Aorta (tissue), 5 donors: ENCODE data around the gene MREG. TPM values are rescaled to one million over a fixed set of nuclear protein-coding genes. Genes with fewer than 3 reads are reported as not detected.
A peak's percentile ranks its signal among the peaks of the same experiment; 100 is the strongest.
"Not testable (repeated sequence)": the region's sequence is repeated elsewhere in the genome, so short reads cannot be mapped to it uniquely, and the experiment has no call there.

Experiments
- ATAC-seq: fragments of 200-7000 bp; cut with Tn5 transposase; one replicate; pipeline ENCODE4 v1.9.1; 2022; ENCODE audit warnings: moderate library complexity; ENCODE audit not compliant: low FRiP score
- DNase-seq, 2 donors: peaks; one replicate each; pipeline ENCODE4 v3.0.0-alpha.2; 2020
- H3K27ac ChIP-seq, 2 donors: one replicate each; pipeline ENCODE4 v1.5.1; 2013; ENCODE audit warnings: low read length in 2 of 2, mild to moderate bottlenecking in 2 of 2, moderate library complexity in 2 of 2, control low read depth in 1 of 2, inconsistent platforms in 1 of 2, low read depth in 1 of 2
- H3K27me3 ChIP-seq, 2 donors: one replicate each; pipeline ENCODE4 v1.6.1; 2013; ENCODE audit warnings: control low read depth in 1 of 2, low read length in 1 of 2, mild to moderate bottlenecking in 1 of 2, moderate library complexity in 1 of 2; ENCODE audit not compliant: insufficient read depth in 2 of 2, control insufficient read depth in 1 of 2
- H3K36me3 ChIP-seq, 2 donors: one replicate each; pipeline ENCODE4 v1.6.1; 2013; ENCODE audit warnings: control low read depth in 1 of 2, low read length in 1 of 2, mild to moderate bottlenecking in 1 of 2; ENCODE audit not compliant: insufficient read depth in 2 of 2, control insufficient read depth in 1 of 2
- H3K4me1 ChIP-seq, 2 donors: one replicate each; pipeline ENCODE4 v1.6.1; 2013; ENCODE audit warnings: low read length in 2 of 2, control low read depth in 1 of 2, mild to moderate bottlenecking in 1 of 2, moderate library complexity in 1 of 2; ENCODE audit not compliant: insufficient read depth in 2 of 2, control insufficient read depth in 1 of 2
- H3K4me3 ChIP-seq, 2 donors: one replicate each; pipeline ENCODE4 v1.5.1; 2013; ENCODE audit warnings: low read length in 2 of 2, control low read depth in 1 of 2, mild to moderate bottlenecking in 1 of 2
- H3K9me3 ChIP-seq: one replicate; pipeline ENCODE4 v1.6.1; 2013; ENCODE audit warnings: mild to moderate bottlenecking, low read length; ENCODE audit not compliant: control insufficient read depth
- WGBS, 2 donors: extraction: QIAGEN DNeasy Blood & Tissue Kit; methylation state at CpG; one replicate each; pipeline ENCODE4 v1.1.7; 2013; 5-methylcytosine and 5-hydroxymethylcytosine counted together
- intact Hi-C, 2 donors: fragments of 100-400 bp; cut with DNase I; formaldehyde crosslinking; loops; one replicate each; pipeline versions ENCODE4 v1.14.2 to v1.15.0; 2022
- polyA plus RNA-seq, 2 donors: library from polyadenylated mRNA; stranded (reverse); fragments of 200-250 nt; gene quantifications; one replicate each; pipeline ENCODE4 v1.2.3, GENCODE V29; 2013
- total RNA-seq, 2 donors: library from RNA; stranded (reverse); fragmentation: NEBNext Ultra II Directional; extraction: Animal tissue kit (Norgen Biotek cat#: 25700); gene quantifications; one replicate each; pipeline ENCODE4 v1.2.1, GENCODE V29; 2021
- donor health status: healthy with polysubstance abuse.
- donor health status: Bipolar disorder and iron deficiency.
- donor health status: DM: no; HTN: no; CAD: no.
- donor health status: DM: no; HTN: no; CAD: no.
- donor health status: DM: yes; HTN: yes; CAD: no.

MREG gene
- total and polyA plus RNA-seq, 4 donors: 0.31 to 2.5 (median 1.7) TPM

DNA sequence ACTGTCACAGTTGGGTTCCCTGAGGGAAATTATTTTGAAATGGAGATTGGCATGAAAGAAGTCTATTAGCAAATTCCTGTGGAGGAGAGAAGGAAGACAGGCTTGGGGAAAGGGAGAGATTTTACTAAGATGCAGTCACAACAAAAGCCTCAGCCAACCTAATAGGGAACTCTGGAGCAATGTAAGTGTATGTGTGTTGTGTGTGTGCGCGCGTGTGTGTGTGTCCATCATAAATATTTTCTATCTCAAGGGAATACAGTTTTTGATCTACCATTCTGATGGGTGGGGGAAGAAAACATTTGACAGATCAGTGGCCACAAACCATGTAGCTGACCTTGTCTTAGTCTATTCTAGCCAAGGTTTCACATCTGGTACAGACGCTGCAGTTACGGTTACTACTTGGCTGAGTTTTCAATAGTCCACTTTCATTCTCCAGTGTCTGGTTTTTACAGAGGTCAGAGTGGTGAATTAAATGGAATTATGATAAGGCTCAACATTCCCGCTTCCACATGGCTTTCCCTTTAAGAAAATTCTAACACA lies 72.6 kb downstream of the MREG start:
- Histone ChIP-seq H3K4me1 (no peaks in the 10 kb centered on the region), H3K36me3 (no peaks in the 10 kb centered on the region), H3K27me3 (no peaks in the 10 kb centered on the region), H3K27ac (no peak overlapping the region), H3K9me3 (no peaks in the 10 kb centered on the region), H3K4me3 (no peak overlapping the region)
- WGBS, 2 donors: 83 to 88% methylated on average over 6 of the region's 6 CpGs
- no peak for ATAC-seq
- intact Hi-C loops: no loop called here
- no peak for DNase-seq

DNA sequence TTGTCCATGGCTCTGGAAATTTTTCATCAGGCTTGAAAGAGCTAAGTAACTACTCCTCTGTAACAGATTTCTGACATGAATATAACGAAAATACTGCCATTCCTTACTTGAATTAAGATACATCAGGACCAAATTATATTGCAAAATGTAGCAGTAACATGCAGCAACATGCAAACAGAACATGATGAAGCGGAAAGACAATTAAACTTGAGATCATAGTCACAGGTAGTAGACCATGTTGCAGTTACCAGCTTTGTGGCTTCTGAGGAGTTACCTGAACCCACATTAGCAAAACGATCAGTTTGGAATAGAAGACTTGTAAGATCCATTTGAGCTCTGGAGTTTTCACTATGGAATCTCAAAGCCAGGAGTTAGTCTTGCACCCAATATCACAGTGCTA lies 76.2 kb downstream of the MREG start:
- 88% methylated on average over 3 of the region's 3 CpGs for WGBS, 2 donors
- intact Hi-C loops: no loop called here
- no peak for DNase-seq

DNA sequence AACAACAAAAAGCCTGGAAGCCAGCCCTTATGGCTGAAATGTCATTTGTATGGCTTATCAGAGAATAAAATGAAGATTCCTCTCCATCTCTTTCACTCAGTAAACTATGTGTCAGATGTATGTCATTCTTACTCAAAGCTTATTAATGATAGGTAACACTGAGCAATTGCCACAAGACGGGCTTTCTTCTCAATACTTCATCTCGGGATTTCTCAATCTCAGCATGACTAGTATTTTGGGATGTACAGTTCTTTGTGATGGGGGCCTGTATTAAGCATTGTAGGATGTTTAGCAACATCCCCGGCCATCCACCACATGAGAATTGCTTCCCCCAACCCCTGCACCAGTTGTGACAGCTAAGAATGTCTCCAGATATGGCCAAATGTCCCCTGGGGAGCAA lies 80.2 kb downstream of the MREG start:
- ATAC-seq (no peak), DNase-seq (no peak)
- intact Hi-C loops: no loop called here
- Histone ChIP-seq H3K36me3 (no peaks in the 10 kb centered on the region), H3K9me3 (no peaks in the 10 kb centered on the region), H3K27ac (no peak overlapping the region), H3K27me3 (no peaks in the 10 kb centered on the region), H3K4me3 (no peak overlapping the region), H3K4me1 (no peaks in the 10 kb centered on the region)
- 86 to 87% methylated on average over 3 of the region's 3 CpGs for WGBS, 2 donors

More for the DNA sequence above, 76.2 kb downstream of the MREG start:
- no peak for ATAC-seq
- Histone ChIP-seq H3K4me3 (no peak overlapping the region), H3K27ac (no peak overlapping the region), H3K36me3 (no peaks in the 10 kb centered on the region), H3K27me3 (no peaks in the 10 kb centered on the region), H3K9me3 (no peaks in the 10 kb centered on the region), H3K4me1 (no peaks in the 10 kb centered on the region)

DNA sequence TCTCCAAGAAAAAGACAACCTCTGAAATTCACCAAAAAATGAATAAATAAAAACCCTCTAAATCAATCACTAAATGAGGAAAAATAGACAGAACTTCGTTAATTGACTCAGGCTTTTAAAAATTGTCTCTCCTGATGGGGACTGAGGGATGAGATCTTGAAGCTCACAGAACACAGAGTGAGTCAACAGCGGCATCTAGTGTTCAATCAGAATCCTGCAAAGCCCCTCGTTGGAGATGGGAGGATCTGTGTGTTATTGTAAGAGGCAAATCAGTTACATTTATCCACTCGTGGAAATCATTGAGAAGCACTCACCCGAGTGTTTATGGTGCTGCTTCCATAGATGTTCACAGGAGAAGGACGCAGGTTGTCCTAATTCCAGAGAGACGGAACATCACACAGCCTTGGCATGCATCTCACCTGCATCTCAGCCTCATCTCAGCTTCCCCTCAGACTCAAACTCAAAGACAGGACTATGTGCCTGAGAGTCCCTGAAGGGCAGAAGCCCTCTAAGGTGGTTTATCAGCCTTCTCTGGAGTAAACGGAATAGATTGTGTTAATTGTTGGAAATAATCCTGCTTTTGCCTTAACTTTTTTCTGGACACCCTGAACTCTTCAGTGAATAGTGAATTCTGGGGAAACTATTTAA lies 82.0 kb downstream of the MREG start:
- ATAC-seq (peak; percentile 90), DNase-seq (peak in 1 of 2 donors; percentile 51)
- intact Hi-C loops: no loop called here
- H3K9me3 ChIP-seq: no peaks in the 10 kb centered on the region
- H3K4me1 ChIP-seq: no peaks in the 10 kb centered on the region
- no peak overlapping the region for H3K27ac ChIP-seq
- no peaks in the 10 kb centered on the region for H3K36me3 ChIP-seq
- no peaks in the 10 kb centered on the region for H3K27me3 ChIP-seq
- WGBS, 2 donors: 4 to 6% methylated on average over 8 of the region's 8 CpGs
- peak overlapping the region; percentile 30 to 76 for H3K4me3 ChIP-seq

DNA sequence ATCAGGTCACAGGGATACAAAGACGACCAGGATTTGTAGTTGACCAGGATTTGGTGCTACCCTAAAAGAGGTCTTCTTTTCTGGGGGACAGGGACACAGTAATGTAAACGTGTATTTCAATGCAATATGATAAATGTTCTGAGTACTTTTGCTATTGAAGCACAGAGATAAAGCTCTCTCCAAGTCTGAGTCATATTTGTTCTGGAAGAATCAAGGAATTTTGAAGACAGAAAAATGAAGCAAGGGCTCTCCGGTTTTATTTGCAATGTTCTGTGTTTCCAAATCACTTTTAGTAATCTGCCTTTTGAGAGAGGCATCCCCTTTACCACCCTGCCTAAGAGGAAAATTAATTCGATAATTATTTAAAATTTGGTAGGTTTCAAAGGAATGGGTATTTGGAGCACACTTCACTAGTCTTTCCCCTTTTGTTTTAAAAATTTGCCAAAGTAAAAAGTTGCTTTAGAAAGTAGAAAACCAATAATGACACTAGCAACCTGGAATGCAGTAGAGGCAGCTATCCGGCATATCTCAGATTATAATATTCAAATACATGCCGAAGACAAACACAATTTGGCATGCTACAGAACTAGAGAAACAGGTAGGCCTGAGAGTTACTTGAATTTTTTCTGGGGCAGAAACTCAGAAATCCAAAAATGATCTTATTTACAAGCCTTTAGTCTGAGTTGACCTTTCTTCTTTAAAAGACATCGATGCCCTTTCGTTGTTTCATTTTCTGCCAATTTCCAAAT lies 82.7 kb downstream of the MREG start:
- Histone ChIP-seq H3K9me3 (no peaks in the 10 kb centered on the region), H3K4me1 (no peaks in the 10 kb centered on the region), H3K27me3 (no peaks in the 10 kb centered on the region), H3K27ac (no peak overlapping the region), H3K36me3 (no peaks in the 10 kb centered on the region), H3K4me3 (peak overlapping the region; percentile 30 to 76)
- intact Hi-C loops: no loop called here
- DNase-seq: no peak
- ATAC-seq: peak; percentile 48
- 14 to 20% methylated on average over 8 of the region's 8 CpGs for WGBS, 2 donors

DNA sequence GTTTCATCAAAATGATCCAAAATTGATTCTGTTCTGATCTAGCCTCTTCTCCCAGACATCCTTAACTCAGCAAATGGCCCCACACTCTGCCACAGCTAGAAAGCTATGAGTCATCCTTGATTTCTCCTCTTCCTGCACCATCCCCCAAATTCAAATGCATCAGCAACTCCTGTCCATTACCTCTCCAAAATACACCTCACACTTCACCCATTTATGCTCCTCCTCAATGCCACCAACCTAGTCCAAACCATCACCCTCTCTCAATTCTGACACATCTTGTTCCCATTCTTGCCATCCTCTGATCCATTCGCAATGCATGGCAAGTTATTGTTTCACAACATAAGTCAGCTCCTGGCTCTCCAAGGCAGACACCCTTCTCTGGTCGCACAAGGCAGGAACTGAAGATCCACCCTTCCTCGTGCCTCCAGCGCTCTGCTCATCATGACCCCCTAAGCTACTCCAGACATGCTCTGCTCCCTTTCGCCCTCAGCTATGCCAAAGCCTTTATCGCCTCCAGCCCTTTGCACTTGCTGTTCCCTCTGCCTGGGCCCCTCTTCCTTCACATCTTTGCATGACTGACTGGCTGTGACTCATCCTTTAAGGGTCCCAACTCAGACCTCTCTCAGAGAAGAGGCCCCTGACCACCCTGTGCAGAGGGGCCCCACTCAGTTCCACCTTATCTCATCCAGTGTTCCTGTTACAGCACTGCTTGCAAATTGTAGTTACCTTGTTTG lies 83.6 kb downstream of the MREG start:
- Histone ChIP-seq H3K4me3 (no peak overlapping the region), H3K4me1 (no peaks in the 10 kb centered on the region), H3K27ac (no peak overlapping the region), H3K9me3 (no peaks in the 10 kb centered on the region), H3K36me3 (no peaks in the 10 kb centered on the region), H3K27me3 (no peaks in the 10 kb centered on the region)
- no peak for DNase-seq
- 93 to 96% methylated on average over 6 of the region's 6 CpGs for WGBS, 2 donors
- ATAC-seq: peak; percentile 56
- intact Hi-C loops: no loop called here

DNA sequence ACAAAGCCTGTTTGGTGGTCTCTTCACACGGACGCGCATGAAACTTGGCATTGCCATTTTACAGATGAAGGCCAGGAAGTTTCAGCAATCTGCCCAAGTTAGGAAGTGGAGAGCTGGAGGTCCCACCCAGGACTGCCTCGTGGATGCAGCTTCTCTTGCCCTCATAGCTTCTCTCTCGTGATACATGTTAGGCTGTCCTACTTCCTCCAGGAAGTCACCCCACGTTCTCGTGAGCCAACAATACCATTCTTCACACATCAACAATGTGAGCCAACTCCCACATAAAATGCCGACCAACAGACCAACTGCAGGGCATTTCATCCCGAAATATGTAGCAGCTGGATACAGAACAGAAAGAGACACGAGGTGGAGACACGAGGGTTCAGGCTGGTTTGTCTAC lies 85.3 kb downstream of the MREG start:
- ATAC-seq: no peak
- whole genome bisulfite sequencing, 2 donors: 58 to 60% methylated on average over 11 of the region's 11 CpGs

DNA sequence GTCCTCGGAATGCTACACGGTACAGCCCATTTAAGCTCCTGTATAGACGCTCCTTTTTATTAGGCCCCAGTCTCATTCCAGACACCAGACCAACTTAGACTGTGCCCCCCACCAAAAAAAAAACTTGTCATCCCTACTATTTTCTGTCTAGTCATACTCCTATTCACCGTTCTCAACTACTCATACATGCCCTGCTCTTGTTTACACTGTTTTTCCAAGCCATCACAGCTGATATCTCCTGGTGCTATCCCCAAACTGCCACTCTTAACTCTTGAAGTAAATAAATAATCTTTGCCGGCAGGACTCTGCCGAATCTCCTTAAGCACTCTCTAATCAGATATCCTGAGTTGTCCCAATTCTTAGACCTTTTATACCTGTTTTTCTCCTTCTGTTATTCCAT lies 86.4 kb downstream of the MREG start:
- H3K27me3 ChIP-seq, DNase-seq, H3K36me3 ChIP-seq, intact Hi-C loops, H3K9me3 ChIP-seq, H3K27ac ChIP-seq, ATAC-seq, H3K4me1 ChIP-seq, H3K4me3 ChIP-seq: not testable (repeated sequence)
- 92 to 95% methylated on average over 6 of the region's 6 CpGs for WGBS, 2 donors

More for the DNA sequence above, 85.3 kb downstream of the MREG start:
- Histone ChIP-seq H3K9me3 (no peaks in the 10 kb centered on the region), H3K4me1 (no peaks in the 10 kb centered on the region), H3K27ac (no peak overlapping the region), H3K4me3 (no peak overlapping the region), H3K27me3 (no peaks in the 10 kb centered on the region), H3K36me3 (no peaks in the 10 kb centered on the region)
- intact Hi-C loops: no loop called here
- DNase-seq: no peak
